ENCODE results near the gene IL32. TPM values are rescaled to one million over a fixed set of nuclear protein-coding genes. Genes with fewer than 3 reads are reported as not detected.

The IL32 gene
- total RNA-seq, 4 donors from 2014 or later, result 24.0 to 53.6 (median 28.9) TPM

DNA sequence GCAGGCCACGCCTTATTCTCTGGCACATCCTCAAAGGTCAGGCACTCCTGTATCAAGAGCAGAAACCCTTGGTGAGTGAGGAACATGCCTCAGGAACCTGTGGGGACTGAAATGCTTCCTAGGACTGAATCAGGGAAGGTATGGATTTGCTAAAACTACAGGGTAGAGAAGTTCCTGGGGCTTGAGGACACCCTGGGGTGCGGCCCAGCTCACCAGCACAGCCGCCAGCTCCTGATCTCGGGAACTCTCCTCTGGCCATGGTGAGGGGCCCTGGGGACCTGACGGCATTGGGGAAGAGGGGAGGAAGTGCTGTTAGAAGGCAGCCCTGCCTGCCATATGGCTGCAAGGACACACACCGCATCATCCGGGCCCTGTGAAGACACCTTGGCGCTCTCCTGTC lies 26.1 kb downstream of the IL32 start:
- 87 to 89% methylated on average over 8 of the region's 8 CpGs for WGBS, 2 donors
- Histone ChIP-seq H3K27me3 (no peaks in the 10 kb centered on the region), H3K36me3 (no peaks in the 10 kb centered on the region), H3K4me3 (replicated peaks in 1 of 3) (no peak overlapping the region), H3K9me3 (no peaks in the 10 kb centered on the region), H3K4me1 (peaks cover 7 to 17% of the 10 kb centered on the region in 2 donors), H3K27ac (no peak overlapping the region)
- intact Hi-C loops (cut with DNase I), result no loop called here
- DNase-seq, result no peak
- TF ChIP-seq, protein P1, sequence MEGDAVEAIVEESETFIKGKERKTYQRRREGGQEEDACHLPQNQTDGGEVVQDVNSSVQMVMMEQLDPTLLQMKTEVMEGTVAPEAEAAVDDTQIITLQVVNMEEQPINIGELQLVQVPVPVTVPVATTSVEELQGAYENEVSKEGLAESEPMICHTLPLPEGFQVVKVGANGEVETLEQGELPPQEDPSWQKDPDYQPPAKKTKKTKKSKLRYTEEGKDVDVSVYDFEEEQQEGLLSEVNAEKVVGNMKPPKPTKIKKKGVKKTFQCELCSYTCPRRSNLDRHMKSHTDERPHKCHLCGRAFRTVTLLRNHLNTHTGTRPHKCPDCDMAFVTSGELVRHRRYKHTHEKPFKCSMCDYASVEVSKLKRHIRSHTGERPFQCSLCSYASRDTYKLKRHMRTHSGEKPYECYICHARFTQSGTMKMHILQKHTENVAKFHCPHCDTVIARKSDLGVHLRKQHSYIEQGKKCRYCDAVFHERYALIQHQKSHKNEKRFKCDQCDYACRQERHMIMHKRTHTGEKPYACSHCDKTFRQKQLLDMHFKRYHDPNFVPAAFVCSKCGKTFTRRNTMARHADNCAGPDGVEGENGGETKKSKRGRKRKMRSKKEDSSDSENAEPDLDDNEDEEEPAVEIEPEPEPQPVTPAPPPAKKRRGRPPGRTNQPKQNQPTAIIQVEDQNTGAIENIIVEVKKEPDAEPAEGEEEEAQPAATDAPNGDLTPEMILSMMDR (IDR thresholded peaks at IDR 0.05), result no peak
- no peak for TF ChIP-seq POLR2A (IDR thresholded peaks at IDR 0.05)

DNA sequence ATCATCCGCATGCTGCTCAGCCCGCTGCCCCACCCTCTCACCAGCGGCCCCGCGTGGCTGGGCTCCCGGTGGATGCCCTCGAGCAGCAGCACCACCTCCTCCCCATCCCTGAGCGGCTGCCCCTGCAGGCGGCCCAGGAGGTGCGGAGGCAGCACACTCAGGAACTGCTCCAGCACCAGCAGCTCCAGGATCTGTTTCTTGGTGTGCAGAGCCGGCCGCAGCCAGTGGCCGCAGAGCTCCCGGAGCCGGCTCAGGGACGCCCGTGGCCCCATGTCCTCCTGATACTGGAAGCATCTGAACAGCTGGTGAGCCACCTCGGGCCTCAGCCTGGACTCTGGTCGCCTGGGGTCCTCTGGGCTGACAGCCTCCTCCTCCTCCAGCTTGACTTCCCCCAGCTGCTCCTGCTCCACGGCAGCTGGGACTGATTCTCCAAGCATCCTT lies 27.1 kb downstream of the IL32 start:
- no peak for TF ChIP-seq POLR2A (IDR thresholded peaks at IDR 0.05)
- TF ChIP-seq, protein P1 (IDR thresholded peaks at IDR 0.05), result no peak
- Histone ChIP-seq H3K9me3 (no peaks in the 10 kb centered on the region), H3K27me3 (no peaks in the 10 kb centered on the region), H3K4me1 (peaks cover 7 to 16% of the 10 kb centered on the region in 2 donors), H3K36me3 (no peaks in the 10 kb centered on the region), H3K4me3 (replicated peaks in 1 of 3) (no peak overlapping the region), H3K27ac (no peak overlapping the region)
- intact Hi-C loops (cut with DNase I), result no loop called here
- no peak for DNase-seq
- WGBS, 2 donors, result 58 to 83% methylated on average over 11 to 17 of the region's 20 CpGs

DNA sequence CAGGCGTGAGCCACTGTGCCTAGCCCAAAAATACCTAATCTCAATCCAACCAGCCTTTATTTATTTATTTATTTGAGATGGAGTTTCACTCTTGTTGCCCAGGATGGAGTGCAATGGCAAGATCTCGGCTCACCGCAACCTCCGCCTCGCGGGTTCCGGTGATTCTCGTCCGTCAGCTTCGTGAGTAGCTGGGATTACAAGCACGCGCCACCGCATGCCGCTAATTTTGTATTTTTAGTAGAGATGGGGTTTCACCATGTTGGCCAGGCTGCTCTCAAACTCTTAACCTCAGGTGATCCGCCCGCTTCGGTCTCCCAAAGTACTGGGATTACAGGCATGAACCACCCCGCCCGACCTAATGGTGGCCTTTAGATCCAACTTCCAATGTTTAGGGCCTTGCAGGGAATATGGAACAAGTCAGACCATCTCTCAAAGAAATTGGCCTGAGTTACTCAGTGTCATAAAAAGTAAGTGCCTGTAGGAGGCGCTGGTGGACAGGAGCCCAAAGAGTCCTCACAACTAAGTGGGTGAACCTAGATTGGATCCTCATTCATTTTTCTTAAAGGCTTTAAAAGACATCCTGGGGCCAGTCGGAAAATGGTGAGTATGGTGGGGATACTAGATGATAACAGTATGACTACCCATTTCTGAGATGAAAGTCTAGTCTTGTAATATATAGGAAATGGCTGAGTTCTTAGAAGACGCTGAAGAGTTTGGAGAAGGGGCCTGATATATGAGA lies 29.0 kb downstream of the IL32 start:
- Histone ChIP-seq H3K9me3 (no peaks in the 10 kb centered on the region), H3K27ac (no peak overlapping the region), H3K27me3 (no peaks in the 10 kb centered on the region), H3K4me3 (replicated peaks in 1 of 3) (no peak overlapping the region), H3K36me3 (no peaks in the 10 kb centered on the region), H3K4me1 (peaks cover 0 to under 1% of the 10 kb centered on the region in 2 donors)
- 91 to 93% methylated on average over 22 of the region's 22 CpGs for WGBS, 2 donors
- DNase-seq, result no peak
- intact Hi-C loops (cut with DNase I), result no loop called here
- no peak for TF ChIP-seq POLR2A (IDR thresholded peaks at IDR 0.05)
- TF ChIP-seq, protein P1 (IDR thresholded peaks at IDR 0.05), result peak in 3 of 6 experiments; percentile 26 to 31 (median 27)

DNA sequence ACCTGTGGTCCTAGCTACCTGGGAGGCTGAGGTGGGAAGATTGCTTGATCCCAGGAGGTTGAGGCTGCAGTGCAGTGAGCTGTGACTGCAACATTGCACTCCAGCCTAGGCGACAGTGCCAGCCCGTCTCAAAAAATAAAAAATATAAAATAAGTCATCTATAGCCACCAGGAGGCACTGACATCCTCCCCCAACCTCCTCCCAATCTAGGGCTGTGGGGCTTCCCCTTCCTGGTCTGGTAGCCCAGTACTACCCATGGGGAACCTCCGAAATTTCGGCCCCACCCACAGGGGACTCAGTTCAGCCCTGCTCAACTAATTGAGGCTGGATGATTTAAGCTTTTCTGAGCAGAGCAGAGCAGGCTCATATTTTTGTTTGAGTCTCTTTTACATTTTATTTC lies 30.4 kb downstream of the IL32 start:
- no peak for DNase-seq
- Histone ChIP-seq H3K36me3 (no peaks in the 10 kb centered on the region), H3K4me3 (replicated peaks in 1 of 3) (no peak overlapping the region), H3K27ac (no peak overlapping the region), H3K27me3 (no peaks in the 10 kb centered on the region), H3K4me1 (peaks cover 5 to 11% of the 10 kb centered on the region in 2 donors), H3K9me3 (no peaks in the 10 kb centered on the region)
- intact Hi-C loops (cut with DNase I), result no loop called here
- TF ChIP-seq POLR2A (IDR thresholded peaks at IDR 0.05), result no peak
- TF ChIP-seq, protein P1 (IDR thresholded peaks at IDR 0.05), result peak in 1 of 6 experiments; percentile 8
- WGBS, 2 donors, result 30 to 42% methylated on average over 4 of the region's 4 CpGs

DNA sequence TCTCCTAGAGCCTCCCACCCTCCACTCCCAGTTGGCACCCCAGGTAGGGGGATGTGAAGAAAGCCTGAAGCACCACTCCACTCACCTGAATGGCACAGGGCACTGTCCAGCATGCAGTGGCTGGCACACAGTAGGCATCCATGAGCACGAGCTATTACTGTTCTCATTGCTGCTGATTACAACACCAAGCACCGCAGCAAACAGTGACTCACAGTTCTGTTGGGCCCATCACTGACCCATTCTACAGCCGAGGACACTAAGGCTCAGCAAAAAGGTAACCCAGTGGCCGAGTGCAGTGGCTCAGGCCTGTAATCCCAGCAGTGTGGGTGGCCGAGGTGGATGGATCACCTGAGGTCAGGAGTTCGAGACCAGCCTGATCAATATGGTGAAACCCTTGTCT lies 30.9 kb downstream of the IL32 start:
- Histone ChIP-seq H3K9me3 (no peaks in the 10 kb centered on the region), H3K27ac (no peak overlapping the region), H3K4me3 (replicated peaks in 1 of 3) (no peak overlapping the region), H3K27me3 (no peaks in the 10 kb centered on the region), H3K4me1 (peaks cover 5 to 14% of the 10 kb centered on the region in 2 donors), H3K36me3 (no peaks in the 10 kb centered on the region)
- intact Hi-C loops (cut with DNase I), result no loop called here
- no peak for DNase-seq
- WGBS, 2 donors, result 85 to 90% methylated on average over 5 to 6 of the region's 6 CpGs
- no peak for TF ChIP-seq POLR2A (IDR thresholded peaks at IDR 0.05)
- TF ChIP-seq, protein P1 (IDR thresholded peaks at IDR 0.05), result no peak

All from thyroid gland (tissue), 4 donors.